Neuron (in vitro differentiated cells): ENCODE results near the gene ALMS1.
"Not testable (repeated sequence)": the region's sequence is repeated elsewhere in the genome, so short reads cannot be mapped to it uniquely, and the experiment has no call there.

Source experiments
- H2AFZ ChIP-seq: one replicate; pipeline ENCODE4 v1.6.1; 2013; ENCODE audit warnings: low read depth, mild to moderate bottlenecking, inconsistent platforms, low read length, moderate library complexity
- H3K27me3 ChIP-seq: one replicate; pipeline ENCODE4 v1.6.1; 2013; ENCODE audit warnings: low read length; ENCODE audit not compliant: insufficient read depth
- H3K36me3 ChIP-seq: one replicate; pipeline ENCODE4 v1.6.1; 2013; ENCODE audit warnings: low read length; ENCODE audit not compliant: insufficient read depth
- H3K4me1 ChIP-seq: one replicate; pipeline ENCODE4 v1.6.1; 2013; ENCODE audit warnings: low read length; ENCODE audit not compliant: insufficient read depth
- H3K4me3 ChIP-seq: 2 replicates; pipeline ENCODE4 v1.5.1; 2013; ENCODE audit warnings: mild to moderate bottlenecking, low read length, moderate library complexity
- H3K9me3 ChIP-seq: one replicate; pipeline ENCODE4 v1.6.1; 2013; ENCODE audit warnings: low read length

The ALMS1 gene

GRCh38 chr2:73619925-73620324 lies 234.3 kb downstream of the ALMS1 start:
- H3K4me3 ChIP-seq, H3K36me3 ChIP-seq, H3K27me3 ChIP-seq, H2AFZ ChIP-seq, H3K9me3 ChIP-seq, H3K4me1 ChIP-seq: not testable (repeated sequence)

- H3K27me3 ChIP-seq, H3K36me3 ChIP-seq, H2AFZ ChIP-seq, H3K9me3 ChIP-seq, H3K4me3 ChIP-seq, H3K4me1 ChIP-seq: not testable (repeated sequence)
These were observed 238.4 kb downstream of the ALMS1 start for GRCh38 chr2:73624036-73624435.

GRCh38 chr2:73624625-73625024 lies 239.0 kb downstream of the ALMS1 start:
- not testable (repeated sequence) for H2AFZ ChIP-seq, H3K9me3 ChIP-seq, H3K4me1 ChIP-seq, H3K27me3 ChIP-seq, H3K4me3 ChIP-seq, H3K36me3 ChIP-seq

GRCh38 chr2:73626237-73626636 lies 240.6 kb downstream of the ALMS1 start:
- H3K4me1 ChIP-seq, H3K36me3 ChIP-seq, H3K27me3 ChIP-seq, H3K4me3 ChIP-seq, H2AFZ ChIP-seq, H3K9me3 ChIP-seq: not testable (repeated sequence)

GRCh38 chr2:73628493-73628892 lies 242.9 kb downstream of the ALMS1 start:
- not testable (repeated sequence) for H3K4me3 ChIP-seq, H3K4me1 ChIP-seq, H2AFZ ChIP-seq, H3K27me3 ChIP-seq, H3K9me3 ChIP-seq, H3K36me3 ChIP-seq

GRCh38 chr2:73630662-73631266 lies 245.1 kb downstream of the ALMS1 start:
- not testable (repeated sequence) for H3K9me3 ChIP-seq, H3K4me1 ChIP-seq, H2AFZ ChIP-seq, H3K4me3 ChIP-seq, H3K27me3 ChIP-seq, H3K36me3 ChIP-seq

GRCh38 chr2:73636977-73637376 lies 251.3 kb downstream of the ALMS1 start:
- H3K4me3 ChIP-seq, H3K4me1 ChIP-seq, H3K36me3 ChIP-seq, H3K9me3 ChIP-seq, H3K27me3 ChIP-seq, H2AFZ ChIP-seq: not testable (repeated sequence)

GRCh38 chr2:73638429-73638828 lies 252.8 kb downstream of the ALMS1 start:
- H3K4me1 ChIP-seq: peaks cover 7% of the 10 kb centered on the region
- H3K9me3 ChIP-seq: peaks cover 5% of the 10 kb centered on the region
- H2AFZ ChIP-seq: no peak overlapping the region
- no peaks in the 10 kb centered on the region for H3K36me3 ChIP-seq
- no peaks in the 10 kb centered on the region for H3K27me3 ChIP-seq
- H3K4me3 ChIP-seq: no peak overlapping the region

GRCh38 chr2:73640511-73640911 lies 254.9 kb downstream of the ALMS1 start:
- H2AFZ ChIP-seq: no peak overlapping the region
- H3K27me3 ChIP-seq: no peaks in the 10 kb centered on the region
- H3K4me1 ChIP-seq: peaks cover 7% of the 10 kb centered on the region
- H3K36me3 ChIP-seq: no peaks in the 10 kb centered on the region
- H3K4me3 ChIP-seq: no peak overlapping the region
- peaks cover 5% of the 10 kb centered on the region for H3K9me3 ChIP-seq

- H3K9me3 ChIP-seq: peaks cover 5% of the 10 kb centered on the region
- H3K36me3 ChIP-seq: no peaks in the 10 kb centered on the region
- H3K4me3 ChIP-seq: no peak overlapping the region
- H3K27me3 ChIP-seq: no peaks in the 10 kb centered on the region
- peaks cover 7% of the 10 kb centered on the region for H3K4me1 ChIP-seq
- H2AFZ ChIP-seq: no peak overlapping the region
These were observed 255.5 kb downstream of the ALMS1 start for GRCh38 chr2:73640946-73641766.

- Histone ChIP-seq H3K27me3 (no peaks in the 10 kb centered on the region), H3K4me1 (peaks cover 7% of the 10 kb centered on the region), H3K4me3 (no peak overlapping the region), H3K9me3 (peaks cover 5% of the 10 kb centered on the region), H3K36me3 (no peaks in the 10 kb centered on the region), H2AFZ (no peak overlapping the region)
These were observed 256.1 kb downstream of the ALMS1 start for GRCh38 chr2:73641767-73642062.

- Histone ChIP-seq H3K4me3 (no peak within 1 kb of the TSS), H3K27me3 (no peaks in the 10 kb centered on the region), H3K36me3 (no peaks in the 10 kb centered on the region), H3K4me1 (peaks cover 7% of the 10 kb centered on the region), H3K9me3 (peaks cover 5% of the 10 kb centered on the region), H2AFZ (no peak within 1 kb of the TSS)
These were observed 256.8 kb downstream of the ALMS1 start, which contains the start of gene NAT8 for GRCh38 chr2:73642338-73643018. NAT8 (minus strand) TSS chr2:73642422; CDS start chr2:73641628, 794 bp downstream.

- H3K9me3 ChIP-seq, H3K4me1 ChIP-seq, H3K36me3 ChIP-seq, H3K4me3 ChIP-seq, H3K27me3 ChIP-seq, H2AFZ ChIP-seq: not testable (repeated sequence)
These were observed 262.1 kb downstream of the ALMS1 start for GRCh38 chr2:73647690-73648089.
